ENCODE data around the gene TRMT5. TPM values are rescaled to one million over a fixed set of nuclear protein-coding genes. Genes with fewer than 3 reads are reported as not detected.
A peak's percentile ranks its signal among the peaks of the same experiment; 100 is the strongest.

The TRMT5 gene
- total and polyA plus RNA-seq, 2 donors (not counting 3 experiments of a cell fraction or from before 2014, with no cell fraction given) = 2.4 to 12.6 TPM

DNA sequence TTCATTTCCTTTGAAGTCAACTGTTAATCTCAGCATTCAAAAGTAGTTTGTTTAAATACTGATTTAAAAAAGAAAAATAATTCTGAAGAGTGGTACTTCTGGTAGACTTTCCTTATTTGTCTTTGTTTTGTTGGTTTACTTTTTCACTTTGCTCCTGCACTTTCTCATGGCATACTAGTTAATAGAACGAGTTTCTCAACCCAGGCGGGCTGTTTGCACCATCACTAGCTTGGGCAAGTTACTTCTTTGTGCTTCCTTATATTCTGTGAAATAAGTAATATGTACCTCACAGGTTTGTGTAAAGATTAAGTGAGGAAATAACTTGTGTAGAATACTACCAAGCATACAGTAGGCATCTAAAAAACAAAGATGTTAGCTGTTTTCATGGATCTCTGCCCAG lies 45.6 kb upstream of the TRMT5 start:
- peak overlapping the region; percentile 89 for H3K27ac ChIP-seq (ENCODE audit: insufficient read depth, low read depth, low read length)
- dilution Hi-C loops (cut with MboI; ENCODE audit: extremely low pct_ligation_motif_present, low sequenced_read_pairs) (loop anchor here (25.0 kb wide), 1 partner anchor 389 kb away; the partner anchor contains the start of gene SIX1), intact Hi-C loops (cut with micrococcal nuclease) (loop anchor here (1.0 kb wide), 3 partner anchors 152 to 163 kb away; no protein-coding TSS in a partner anchor)
- peak overlapping the region; percentile 82 for H3K9ac ChIP-seq (replicated peaks; ENCODE audit: extremely low read depth, insufficient read depth, low read length)
- H3K79me2 ChIP-seq (ENCODE audit: control insufficient read depth, insufficient read depth, low read length) = no peaks in the 10 kb centered on the region
- CTCF ChIA-PET = interaction anchor here (0.6 to 3.2 kb wide), 35 partner anchors 8 to 677 kb away, joined by 3 to 34 read pairs (median 4); partner anchors contain the start of genes SLC38A6 and TRMT5
- H3K27me3 ChIP-seq (ENCODE audit: control insufficient read depth in 2 of 2, insufficient read depth in 2 of 2, low read length in 2 of 2) = no peaks in the 10 kb centered on the region
- H3K4me1 ChIP-seq (ENCODE audit: control insufficient read depth, extremely low read depth, insufficient read depth, low read length) = peaks cover 21% of the 10 kb centered on the region
- H3K36me3 ChIP-seq (ENCODE audit: control insufficient read depth in 2 of 2, extremely low read depth in 1 of 2, insufficient read depth in 2 of 2, low read length in 2 of 2) = no peaks in the 10 kb centered on the region
- no peaks in the 10 kb centered on the region for H4K20me1 ChIP-seq (replicated peaks; ENCODE audit: control insufficient read depth, extremely low read depth, insufficient read depth, low read length)
- no peak overlapping the region for H3K4me3 ChIP-seq (replicated peaks in 1 of 3; ENCODE audit: insufficient read depth in 1 of 3, low read depth in 1 of 3, low read length in 3 of 3)
- POLR2A ChIA-PET = no interaction called here
- peak overlapping the region; percentile 35 for H2AFZ ChIP-seq (ENCODE audit: low read depth, low read length)
- FAIRE-seq (no peak), DNase-seq (ENCODE audit: low read depth, low spot score) (no peak)
- H3K9me1 ChIP-seq (replicated peaks; ENCODE audit: control insufficient read depth, extremely low read depth, insufficient read depth, low read length) = no peaks in the 10 kb centered on the region
- peak overlapping the region; percentile 97 for H3K4me2 ChIP-seq (ENCODE audit: insufficient read depth, low read length)
- no peak for TF ChIP-seq FOS (IDR thresholded peaks at IDR 0.05; ENCODE audit: borderline replicate concordance, insufficient read depth, low read length)
- no peak for TF ChIP-seq MYC (IDR thresholded peaks at IDR 0.05; ENCODE audit: low read depth, low read length)
- TF ChIP-seq JUN (IDR thresholded peaks at IDR 0.05; ENCODE audit: borderline replicate concordance, insufficient read depth, insufficient read length, low read depth) = no peak
- TF ChIP-seq EZH2 (IDR thresholded peaks at IDR 0.05; ENCODE audit: borderline replicate concordance, low read depth, low read length, severe bottlenecking) = no peak
- no TSS peak for BruUV-seq (replicated peaks)
- no peaks in the 10 kb centered on the region for H3K9me3 ChIP-seq (replicated peaks; ENCODE audit: control insufficient read depth, insufficient read depth, low read length)

GRCh38 chr14:61025251-61026223 lies 44.7 kb upstream of the TRMT5 start:
- Histone ChIP-seq H3K9me1 (replicated peaks; ENCODE audit: control insufficient read depth, extremely low read depth, insufficient read depth, low read length) (no peaks in the 10 kb centered on the region), H3K36me3 (ENCODE audit: control insufficient read depth in 2 of 2, extremely low read depth in 1 of 2, insufficient read depth in 2 of 2, low read length in 2 of 2) (no peaks in the 10 kb centered on the region), H3K4me1 (ENCODE audit: control insufficient read depth, extremely low read depth, insufficient read depth, low read length) (peaks cover 21% of the 10 kb centered on the region), H2AFZ (ENCODE audit: low read depth, low read length) (peak overlapping the region; percentile 18), H3K4me2 (ENCODE audit: insufficient read depth, low read length) (peak overlapping the region; percentile 97), H4K20me1 (replicated peaks; ENCODE audit: control insufficient read depth, extremely low read depth, insufficient read depth, low read length) (no peaks in the 10 kb centered on the region), H3K9me3 (replicated peaks; ENCODE audit: control insufficient read depth, insufficient read depth, low read length) (no peaks in the 10 kb centered on the region), H3K27ac (ENCODE audit: insufficient read depth, low read depth, low read length) (peak overlapping the region; percentile 89), H3K9ac (replicated peaks; ENCODE audit: extremely low read depth, insufficient read depth, low read length) (peak overlapping the region; percentile 82), H3K4me3 (replicated peaks in 1 of 3; ENCODE audit: insufficient read depth in 1 of 3, low read depth in 1 of 3, low read length in 3 of 3) (peak overlapping the region in 1 of 3 experiments; percentile 46), H3K79me2 (ENCODE audit: control insufficient read depth, insufficient read depth, low read length) (no peaks in the 10 kb centered on the region), H3K27me3 (ENCODE audit: control insufficient read depth in 2 of 2, insufficient read depth in 2 of 2, low read length in 2 of 2) (no peaks in the 10 kb centered on the region)
- dilution Hi-C loops (cut with MboI; ENCODE audit: extremely low pct_ligation_motif_present, low sequenced_read_pairs) = loop anchor here (25.0 kb wide), 1 partner anchor 388 kb away; the partner anchor contains the start of gene SIX1
- BruUV-seq (replicated peaks) = no TSS peak
- intact Hi-C loops (cut with micrococcal nuclease) = loop anchor here (1.0 kb wide), 10 partner anchors 44 to 400 kb away; partner anchors contain the start of genes SLC38A6 and TRMT5
- TF ChIP-seq, protein P1, sequence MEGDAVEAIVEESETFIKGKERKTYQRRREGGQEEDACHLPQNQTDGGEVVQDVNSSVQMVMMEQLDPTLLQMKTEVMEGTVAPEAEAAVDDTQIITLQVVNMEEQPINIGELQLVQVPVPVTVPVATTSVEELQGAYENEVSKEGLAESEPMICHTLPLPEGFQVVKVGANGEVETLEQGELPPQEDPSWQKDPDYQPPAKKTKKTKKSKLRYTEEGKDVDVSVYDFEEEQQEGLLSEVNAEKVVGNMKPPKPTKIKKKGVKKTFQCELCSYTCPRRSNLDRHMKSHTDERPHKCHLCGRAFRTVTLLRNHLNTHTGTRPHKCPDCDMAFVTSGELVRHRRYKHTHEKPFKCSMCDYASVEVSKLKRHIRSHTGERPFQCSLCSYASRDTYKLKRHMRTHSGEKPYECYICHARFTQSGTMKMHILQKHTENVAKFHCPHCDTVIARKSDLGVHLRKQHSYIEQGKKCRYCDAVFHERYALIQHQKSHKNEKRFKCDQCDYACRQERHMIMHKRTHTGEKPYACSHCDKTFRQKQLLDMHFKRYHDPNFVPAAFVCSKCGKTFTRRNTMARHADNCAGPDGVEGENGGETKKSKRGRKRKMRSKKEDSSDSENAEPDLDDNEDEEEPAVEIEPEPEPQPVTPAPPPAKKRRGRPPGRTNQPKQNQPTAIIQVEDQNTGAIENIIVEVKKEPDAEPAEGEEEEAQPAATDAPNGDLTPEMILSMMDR (IDR thresholded peaks at IDR 0.05; ENCODE audit: extremely low read depth in 1 of 2, insufficient read depth in 1 of 2, low read depth in 1 of 2, low read length in 2 of 2) = peak; percentile 66 to 68
- TF ChIP-seq MYC (IDR thresholded peaks at IDR 0.05; ENCODE audit: low read depth, low read length) (no peak), POLR2AphosphoS5 (IDR thresholded peaks at IDR 0.05; ENCODE audit: insufficient read depth, low read depth, low read length) (no peak), FOS (IDR thresholded peaks at IDR 0.05; ENCODE audit: borderline replicate concordance, insufficient read depth, low read length) (peak; percentile 59), POLR2A (IDR thresholded peaks at IDR 0.05; ENCODE audit: low read depth, low read length) (no peak), GATA2 (IDR thresholded peaks at IDR 0.05; ENCODE audit: insufficient read depth, insufficient read length, low read depth, low read length) (peak; percentile 60), JUN (IDR thresholded peaks at IDR 0.05; ENCODE audit: borderline replicate concordance, insufficient read depth, insufficient read length, low read depth) (peak; percentile 71)
- TF ChIP-seq, protein P2, sequence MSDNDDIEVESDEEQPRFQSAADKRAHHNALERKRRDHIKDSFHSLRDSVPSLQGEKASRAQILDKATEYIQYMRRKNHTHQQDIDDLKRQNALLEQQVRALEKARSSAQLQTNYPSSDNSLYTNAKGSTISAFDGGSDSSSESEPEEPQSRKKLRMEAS (IDR thresholded peaks at IDR 0.05; ENCODE audit: insufficient read depth, insufficient read length) = no peak
- CTCF ChIA-PET = interaction anchor here (0.6 to 3.2 kb wide), 43 partner anchors 9 to 676 kb away, joined by 3 to 34 read pairs (median 4); partner anchors contain the start of genes SLC38A6 and TRMT5
- DNase-seq (ENCODE audit: low read depth, low spot score) (peak; percentile 80), FAIRE-seq (peak; percentile 69)
- POLR2A ChIA-PET = interaction anchor here (1.2 kb wide), 1 partner anchor 303 kb away, joined by 3 read pairs; no protein-coding TSS in a partner anchor

Measured in endothelial cell of umbilical vein (primary cell).